GM19035 (cell line): ENCODE data around the gene SLC51B.
"Not testable (repeated sequence)": the region's sequence is repeated elsewhere in the genome, so short reads cannot be mapped to it uniquely, and the experiment has no call there.

Experiments used
- ATAC-seq: cut with Tn5 transposase; IDR thresholded peaks from one replicate; pipeline ENCODE4 v1.9.1; 2021; ENCODE audit not compliant: unreplicated experiment

SLC51B gene

DNA sequence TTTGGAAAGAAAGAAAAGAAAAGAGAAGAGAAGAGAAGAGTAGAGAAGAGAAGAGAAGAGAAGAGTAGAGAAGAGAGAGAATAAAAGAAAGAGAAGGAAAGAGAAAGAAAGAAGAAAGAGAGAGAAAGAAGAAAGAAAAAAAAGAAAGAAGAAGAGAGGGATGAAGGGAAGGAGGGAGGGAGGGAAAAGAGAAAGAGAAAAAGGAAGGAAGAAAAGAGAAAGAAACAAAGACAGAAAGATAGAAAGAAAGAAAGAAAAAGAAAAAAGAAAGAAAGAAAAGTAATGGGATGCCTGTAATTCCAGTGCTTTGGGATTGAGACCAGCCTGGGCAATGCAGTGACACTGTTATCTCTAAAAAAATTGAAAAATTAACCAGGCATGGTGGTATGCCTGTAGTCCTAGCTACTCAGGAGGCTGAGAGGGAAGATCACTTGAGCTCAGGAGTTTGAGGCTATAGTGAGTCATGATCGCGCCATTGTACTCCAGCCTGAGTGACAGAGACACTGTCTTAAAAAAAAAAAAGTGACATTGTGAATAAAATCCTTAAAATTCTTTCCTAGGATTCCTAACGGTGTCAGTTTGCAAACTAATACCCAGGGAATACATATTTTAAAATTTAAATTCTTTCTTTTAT is 20.9 kb downstream of the SLC51B start:
- ATAC-seq: no peak

DNA sequence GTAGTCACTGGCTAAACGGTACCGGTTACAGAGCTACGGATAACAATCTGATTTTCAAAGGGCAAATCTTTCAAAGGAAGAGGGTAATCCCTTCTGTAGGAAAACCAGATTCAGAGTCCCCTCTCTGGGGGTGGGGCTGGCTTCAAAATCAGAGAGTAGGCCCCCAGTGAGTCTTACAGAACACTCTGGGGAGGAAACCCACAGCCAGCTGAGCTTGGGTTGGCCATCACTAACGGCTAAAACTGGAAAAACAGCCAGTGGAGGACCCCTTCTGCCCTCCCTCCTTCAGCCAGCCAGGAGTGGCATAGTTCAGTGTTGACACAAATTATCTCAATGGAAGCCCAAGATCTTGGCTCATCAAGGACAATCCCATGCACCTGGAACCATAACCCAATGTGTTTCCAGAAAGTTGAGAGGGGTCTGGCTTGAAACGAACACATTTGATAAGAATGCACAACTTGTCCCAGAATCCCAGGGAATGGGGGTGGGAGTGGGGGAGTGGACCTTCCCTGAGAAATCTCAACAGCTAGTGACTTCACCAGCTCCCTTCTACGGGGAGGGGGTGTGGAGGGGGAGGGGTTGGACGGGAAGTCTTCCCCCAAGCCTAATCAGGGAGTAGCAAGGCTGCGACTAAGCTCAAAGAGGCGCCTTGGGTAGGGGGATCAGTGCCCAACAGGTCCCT is 21.6 kb downstream of the SLC51B start:
- no peak for ATAC-seq

DNA sequence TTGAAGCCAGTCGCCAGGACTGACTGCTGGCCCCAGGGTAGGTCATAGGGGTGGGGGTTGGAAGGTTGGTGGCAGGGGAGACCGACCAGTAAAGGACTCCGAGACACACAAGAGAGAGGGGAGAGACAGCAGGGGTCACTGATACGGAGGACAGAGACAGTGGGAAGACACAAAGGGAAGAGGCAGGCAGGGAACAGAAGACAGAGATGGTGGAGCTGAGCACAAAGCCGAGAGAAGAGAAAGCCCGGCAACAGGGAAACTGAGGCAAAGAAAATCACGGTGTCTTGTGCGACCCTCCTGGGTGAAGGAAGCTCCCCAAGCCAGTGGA is 22.1 kb downstream of the SLC51B start:
- ATAC-seq: no peak

DNA sequence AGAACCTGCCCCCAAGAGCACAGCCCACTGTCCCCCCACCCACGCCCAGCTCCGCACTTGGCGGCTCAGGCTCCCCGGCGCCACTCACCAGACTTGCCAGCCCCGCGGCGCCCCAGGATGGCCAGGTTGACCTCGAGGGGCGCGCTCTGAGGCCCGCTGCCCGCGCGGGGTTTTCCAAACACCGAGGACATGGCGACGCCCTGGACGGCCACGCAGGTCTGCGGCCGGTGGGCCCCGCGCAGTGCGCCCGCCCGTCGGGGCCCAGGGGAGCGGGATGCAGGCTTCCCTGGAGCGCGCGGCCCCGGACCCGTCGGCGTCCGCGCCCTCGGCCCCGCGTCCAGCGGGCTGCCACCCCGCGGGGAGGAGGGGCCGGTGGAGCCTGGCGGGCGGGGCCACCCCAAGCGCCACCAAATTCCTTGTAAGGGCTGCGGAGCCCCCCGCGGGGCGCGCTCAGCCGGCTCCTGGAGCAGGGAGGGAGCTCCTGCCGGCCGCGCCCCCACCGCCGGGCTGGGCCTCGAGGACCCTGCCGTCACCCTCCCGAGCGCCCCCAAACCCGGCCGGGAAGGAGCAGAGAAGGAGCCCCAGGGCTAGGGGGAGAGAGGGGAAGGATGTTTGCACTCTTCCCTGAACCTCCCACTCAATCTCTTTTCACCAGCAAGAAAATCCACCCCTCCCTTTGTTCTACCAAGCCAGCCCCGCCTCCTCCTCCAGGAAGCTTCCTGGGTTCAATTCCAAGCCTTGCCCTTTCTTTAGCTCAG is 22.6 kb downstream of the SLC51B start, which contains the start of gene RASL12:
RASL12 (minus strand) TSS at position 347 of the 758 bp plus-strand sequence; CDS start at position 191, 156 bp downstream.
- no peak for ATAC-seq

DNA sequence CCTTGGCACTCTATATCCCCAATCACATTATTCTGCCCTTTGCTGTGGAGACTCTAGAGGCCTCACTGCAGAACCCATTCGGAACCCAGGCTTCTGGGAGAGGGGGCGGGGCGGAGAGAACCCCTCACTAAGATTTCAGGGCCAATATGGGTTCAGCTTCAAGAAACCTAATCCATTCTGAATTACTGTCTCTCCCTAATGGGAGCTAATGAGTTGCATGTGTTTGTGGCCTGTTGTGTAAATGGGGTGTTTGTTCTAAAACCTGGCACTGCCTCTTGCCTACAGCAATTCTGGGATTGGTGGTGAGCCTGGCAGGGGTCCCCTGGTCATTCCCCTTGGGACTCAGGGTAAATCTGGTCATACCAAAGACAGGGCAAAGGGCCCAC is 23.2 kb downstream of the SLC51B start:
- no peak for ATAC-seq

DNA sequence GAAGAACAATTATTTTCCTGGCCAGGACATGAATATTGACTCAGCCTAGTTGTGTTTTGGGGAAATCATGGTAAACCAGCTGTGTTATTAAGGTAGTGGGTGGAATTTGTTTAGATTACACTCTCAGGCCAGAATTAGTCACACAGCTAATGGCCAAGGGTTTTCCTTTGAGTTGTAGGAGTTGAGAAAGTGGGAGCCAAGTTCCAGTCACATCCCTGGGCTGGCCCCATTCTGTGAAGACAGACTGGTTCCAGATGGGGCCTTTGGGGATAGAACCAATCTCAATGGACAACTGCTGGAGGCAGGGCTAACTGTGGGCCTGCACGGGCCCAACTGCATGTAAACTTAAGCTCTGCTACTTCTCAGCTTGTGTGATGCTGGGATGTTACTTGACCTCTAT is 24.0 kb downstream of the SLC51B start:
- ATAC-seq: no peak

DNA sequence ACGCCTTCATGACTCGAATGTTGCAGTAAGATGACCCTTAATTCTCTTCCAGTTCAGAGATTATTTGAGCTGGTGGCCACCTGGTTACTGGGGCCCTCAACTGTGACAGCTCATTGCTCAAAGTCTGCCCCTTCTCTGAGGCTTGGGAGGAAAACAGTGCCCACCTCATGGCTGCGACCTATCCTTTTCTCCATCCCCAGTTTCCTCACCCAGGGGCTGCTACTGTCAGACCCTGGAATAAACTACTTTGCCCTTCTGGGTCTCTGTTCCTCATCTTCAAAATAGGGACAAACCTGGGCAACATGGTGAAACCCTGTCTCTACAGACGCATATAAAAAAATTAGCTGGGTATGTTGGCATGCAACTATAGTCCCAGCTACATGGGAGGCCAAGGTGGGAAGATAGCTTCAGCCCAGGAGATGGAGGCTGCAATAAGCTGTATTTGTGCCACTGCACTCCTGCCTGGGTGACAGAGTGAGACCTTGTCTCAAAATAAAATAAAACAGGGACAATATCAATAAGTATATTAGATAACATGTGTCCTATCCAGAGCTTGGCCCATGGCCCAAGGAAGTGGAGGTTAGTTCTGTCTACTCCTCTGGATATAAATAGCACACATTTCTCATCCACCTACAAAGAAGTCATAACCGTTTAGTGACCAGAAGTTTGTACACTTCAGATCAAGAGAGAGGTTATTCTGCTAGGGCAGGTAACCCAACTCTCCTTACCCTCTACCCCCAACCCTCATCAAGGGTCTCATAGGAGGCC is 24.8 kb downstream of the SLC51B start:
- ATAC-seq: no peak

DNA sequence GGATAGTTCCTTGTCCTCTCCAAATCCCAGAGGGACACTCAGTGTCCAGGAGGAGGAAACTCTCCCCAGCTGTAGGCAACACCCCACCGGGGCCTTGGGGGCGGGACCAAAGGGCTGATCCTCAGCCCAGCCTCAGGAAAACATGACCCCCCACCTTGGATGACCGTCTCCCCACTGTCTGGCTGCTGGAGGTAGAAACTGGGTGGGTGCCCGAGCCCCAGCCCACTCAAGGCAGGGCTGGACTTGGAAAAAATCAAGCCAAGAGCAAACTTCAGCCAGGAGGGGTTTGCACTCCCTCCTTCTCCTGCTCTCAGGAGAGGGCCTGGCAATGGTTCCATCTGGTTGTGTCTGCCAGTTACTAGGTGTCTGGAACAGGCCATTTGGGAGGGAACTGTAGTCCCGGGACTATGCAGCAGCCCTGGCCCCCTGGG is 26.2 kb downstream of the SLC51B start:
- no peak for ATAC-seq

DNA sequence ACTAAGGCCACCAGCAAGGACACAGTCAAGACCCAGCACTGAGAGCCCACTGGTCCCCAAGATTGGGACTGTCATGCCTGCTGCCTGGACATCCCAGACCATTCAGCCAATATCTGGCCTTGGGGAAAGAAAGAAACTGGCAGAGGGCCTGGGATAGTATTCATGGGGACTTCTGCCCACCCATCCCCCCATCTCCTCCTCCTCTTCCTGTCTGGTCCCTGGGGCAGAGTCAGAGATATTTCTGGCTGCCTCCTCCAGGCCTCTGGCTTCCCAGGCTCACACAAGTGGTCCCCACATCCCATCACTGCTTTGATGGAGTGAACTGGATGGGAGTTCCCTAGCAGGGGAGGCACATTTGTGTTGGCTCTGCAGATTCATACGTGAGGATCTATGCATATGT is 26.8 kb downstream of the SLC51B start:
- ATAC-seq: no peak

DNA sequence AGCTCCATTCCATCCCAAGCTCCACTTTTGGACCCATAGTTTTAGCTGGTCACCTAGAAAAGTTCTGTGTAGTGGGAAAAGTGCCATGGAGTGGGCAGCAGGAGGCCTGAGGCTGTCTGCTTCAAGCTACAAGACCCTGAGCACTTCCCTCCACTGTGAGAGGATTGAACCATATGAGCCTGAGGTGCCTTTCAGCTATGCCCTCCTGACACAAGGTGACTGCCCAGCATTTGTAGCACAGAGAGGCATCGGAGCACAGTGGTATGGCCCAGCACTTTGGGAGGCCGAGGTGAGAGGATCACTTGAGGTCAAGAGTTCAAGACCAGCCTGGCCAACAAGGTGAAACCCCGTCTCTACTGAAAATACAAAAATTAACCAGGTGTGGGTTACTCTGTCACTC is 27.4 kb downstream of the SLC51B start:
- no peak for ATAC-seq

DNA sequence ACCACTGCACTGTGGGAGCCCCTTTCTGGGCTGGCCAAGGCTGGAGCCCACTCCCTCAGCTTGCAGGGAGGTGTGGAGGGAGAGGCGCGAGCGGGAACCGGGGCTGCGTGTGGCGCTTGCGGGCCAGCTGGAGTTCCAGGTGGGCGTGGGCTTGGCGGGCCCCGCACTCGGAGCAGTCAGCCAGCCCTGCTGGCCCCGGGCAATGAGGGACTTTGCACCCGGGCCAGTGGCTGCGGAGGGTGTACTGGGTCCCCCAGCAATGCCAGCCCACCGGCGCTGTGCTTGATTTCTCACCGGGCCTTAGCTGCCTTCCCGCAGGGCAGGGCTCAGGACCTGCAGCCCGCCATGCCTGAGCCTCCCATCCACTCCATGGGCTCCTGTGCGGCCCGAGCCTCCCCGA is 29.8 kb downstream of the SLC51B start:
- ATAC-seq: not testable (repeated sequence)

DNA sequence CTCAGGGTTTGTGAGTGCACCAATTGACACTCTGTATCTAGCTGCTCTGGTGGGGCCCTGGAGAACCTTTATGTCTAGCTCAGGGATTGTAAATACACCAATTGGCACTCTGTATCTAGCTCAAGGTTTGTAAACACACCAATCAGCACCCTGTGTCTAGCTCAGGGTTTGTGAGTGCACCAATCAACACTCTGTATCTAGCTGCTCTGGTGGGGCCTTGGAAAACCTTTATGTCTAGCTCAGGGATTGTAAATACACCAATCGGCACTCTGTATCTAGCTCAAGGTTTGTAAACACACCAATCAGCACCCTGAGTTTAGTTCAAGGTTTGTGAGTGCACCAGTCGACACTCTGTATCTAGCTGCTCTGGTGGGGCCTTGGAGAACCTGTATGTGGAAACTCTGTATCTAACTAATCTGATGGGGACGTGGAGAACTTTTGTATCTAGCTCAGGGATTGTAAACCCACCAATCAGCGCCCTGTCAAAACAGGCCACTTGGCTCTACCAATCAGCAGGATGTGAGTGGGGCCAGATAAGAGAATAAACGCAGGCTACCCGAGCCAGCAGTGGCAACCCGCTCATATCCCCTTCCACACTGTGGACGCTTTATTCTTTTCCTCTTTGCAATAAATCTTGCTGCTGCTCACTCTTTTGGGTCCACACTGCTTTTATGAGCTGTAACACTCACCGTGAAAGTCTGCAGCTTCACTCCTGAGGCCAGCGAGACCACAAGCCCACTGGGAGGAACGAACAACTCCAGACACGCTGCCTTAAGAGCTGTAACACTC is 30.6 kb downstream of the SLC51B start:
- not testable (repeated sequence) for ATAC-seq

DNA sequence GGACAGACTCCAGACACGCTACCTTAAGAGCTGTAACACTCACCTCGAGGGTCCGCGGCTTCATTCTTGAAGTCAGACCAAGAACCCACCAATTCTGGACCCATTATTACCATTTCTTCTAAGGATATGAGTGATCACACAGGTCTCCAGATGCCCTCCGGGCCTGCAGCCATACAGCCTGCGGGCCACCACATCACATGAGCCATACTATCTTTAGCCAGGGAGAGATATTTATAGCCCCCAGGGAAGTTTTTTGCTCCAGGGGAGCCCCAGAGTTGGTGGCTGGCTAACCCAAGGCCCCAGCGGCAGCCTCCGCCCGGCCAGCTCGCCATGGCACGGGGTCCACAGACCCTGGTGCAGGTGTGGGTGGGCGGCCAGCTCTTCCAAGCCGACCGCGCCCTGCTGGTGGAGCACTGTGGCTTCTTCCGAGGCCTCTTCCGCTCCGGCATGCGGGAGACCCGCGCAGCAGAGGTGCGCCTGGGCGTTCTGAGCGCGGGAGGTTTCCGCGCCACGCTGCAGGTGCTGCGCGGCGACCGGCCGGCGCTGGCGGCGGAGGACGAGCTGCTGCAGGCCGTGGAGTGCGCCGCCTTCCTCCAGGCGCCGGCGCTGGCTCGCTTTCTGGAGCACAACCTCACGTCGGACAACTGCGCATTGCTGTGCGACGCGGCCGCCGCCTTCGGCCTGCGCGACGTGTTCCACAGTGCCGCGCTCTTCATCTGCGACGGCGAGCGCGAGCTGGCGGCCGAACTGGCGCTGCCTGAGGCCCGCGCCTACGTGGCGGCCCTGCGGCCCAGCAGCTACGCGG is 31.5 kb downstream of the SLC51B start, which contains the start of gene KBTBD13:
KBTBD13 (plus strand) TSS at position 261 of the 805 bp plus-strand sequence; CDS start at position 331, 70 bp downstream.
- no peak for ATAC-seq

DNA sequence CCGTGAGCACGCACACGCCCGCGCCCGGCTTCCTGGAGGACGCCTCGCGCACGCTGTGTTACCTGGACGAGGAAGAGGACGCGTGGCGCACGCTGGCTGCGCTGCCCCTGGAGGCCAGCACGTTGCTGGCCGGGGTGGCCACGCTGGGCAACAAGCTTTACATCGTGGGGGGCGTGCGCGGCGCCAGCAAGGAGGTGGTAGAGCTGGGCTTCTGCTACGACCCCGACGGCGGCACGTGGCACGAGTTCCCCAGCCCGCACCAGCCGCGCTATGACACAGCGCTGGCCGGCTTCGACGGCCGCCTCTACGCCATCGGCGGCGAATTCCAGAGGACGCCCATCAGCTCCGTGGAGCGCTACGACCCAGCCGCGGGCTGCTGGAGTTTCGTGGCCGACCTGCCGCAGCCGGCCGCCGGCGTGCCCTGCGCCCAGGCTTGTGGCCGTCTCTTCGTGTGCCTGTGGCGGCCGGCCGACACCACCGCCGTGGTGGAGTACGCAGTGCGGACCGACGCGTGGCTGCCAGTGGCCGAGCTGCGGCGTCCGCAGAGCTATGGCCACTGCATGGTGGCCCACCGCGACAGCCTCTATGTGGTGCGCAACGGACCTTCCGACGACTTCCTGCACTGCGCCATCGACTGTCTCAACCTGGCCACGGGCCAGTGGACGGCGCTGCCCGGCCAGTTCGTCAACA is 32.2 kb downstream of the SLC51B start:
- no peak for ATAC-seq

DNA sequence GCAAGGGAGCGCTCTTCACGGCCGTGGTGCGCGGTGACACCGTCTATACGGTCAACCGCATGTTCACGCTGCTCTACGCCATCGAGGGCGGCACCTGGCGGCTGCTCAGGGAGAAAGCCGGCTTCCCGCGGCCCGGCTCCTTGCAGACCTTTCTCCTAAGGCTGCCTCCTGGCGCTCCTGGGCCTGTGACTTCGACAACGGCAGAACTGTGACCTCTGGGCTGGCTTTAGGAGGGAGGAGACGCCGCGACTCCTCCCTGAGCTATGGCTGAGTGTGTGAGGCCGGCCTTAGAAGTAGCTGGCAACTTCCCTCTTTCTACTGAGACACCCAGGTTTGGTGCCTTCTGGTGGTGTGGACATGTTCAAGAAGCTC is 32.8 kb downstream of the SLC51B start:
- ATAC-seq: no peak

DNA sequence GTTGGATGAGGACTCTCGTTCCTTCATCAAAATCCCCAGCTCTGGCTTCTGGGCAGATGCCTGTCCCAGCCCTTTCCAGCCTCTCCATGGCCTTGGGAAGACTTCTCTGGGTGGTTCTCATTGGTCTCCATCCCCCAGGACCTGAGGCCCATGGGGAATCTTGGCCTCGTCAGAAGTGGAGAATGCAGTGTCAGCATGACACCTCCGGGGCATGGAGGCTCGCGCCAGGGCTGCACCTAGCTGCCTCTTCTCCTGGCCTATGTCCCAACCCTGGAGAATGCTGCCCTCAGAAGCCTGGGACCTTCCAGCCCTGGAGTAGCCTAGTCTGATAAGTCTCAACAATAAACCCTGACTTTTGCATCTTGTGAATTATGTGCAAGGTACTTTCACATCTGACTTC is 34.4 kb downstream of the SLC51B start:
- ATAC-seq: no peak

DNA sequence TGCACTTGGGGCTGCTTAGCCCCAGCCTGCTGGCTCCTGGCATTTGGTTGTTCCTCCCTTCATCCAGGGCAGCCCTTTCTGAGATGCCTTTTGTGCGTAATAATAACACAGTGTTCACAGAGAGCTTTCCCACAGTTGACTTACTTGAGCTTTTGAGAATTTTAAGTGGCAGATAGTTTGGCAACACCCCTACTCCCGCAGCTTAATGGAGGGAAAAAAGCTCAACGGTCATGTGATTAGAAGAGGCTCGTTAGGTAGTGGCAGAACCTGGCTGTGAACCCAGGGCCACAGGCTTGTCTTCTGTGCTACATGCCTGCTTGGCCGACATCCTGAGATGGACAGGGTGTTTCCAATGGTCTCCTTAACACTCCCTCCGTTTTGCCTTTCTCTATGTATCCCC is 36.1 kb downstream of the SLC51B start:
- no peak for ATAC-seq

DNA sequence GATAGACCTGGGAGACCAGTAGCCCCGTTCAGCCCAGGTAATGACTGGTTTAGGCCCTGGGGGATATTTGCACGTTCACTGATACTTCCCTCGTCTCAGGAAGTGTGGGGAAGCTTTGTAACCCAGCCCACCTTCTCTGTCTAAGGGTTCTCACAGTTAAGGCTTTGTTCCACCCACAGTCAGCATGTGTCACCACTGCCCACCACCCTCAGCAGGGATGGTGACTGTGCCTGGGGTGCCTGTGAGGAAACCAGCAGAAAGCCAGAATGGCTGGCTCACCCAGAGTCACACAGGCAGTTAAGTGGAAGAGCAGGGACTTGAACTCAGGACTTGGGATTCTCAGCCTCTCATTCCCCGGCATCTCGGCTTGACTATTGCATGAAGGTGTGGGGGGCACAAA is 36.6 kb downstream of the SLC51B start:
- ATAC-seq: no peak

DNA sequence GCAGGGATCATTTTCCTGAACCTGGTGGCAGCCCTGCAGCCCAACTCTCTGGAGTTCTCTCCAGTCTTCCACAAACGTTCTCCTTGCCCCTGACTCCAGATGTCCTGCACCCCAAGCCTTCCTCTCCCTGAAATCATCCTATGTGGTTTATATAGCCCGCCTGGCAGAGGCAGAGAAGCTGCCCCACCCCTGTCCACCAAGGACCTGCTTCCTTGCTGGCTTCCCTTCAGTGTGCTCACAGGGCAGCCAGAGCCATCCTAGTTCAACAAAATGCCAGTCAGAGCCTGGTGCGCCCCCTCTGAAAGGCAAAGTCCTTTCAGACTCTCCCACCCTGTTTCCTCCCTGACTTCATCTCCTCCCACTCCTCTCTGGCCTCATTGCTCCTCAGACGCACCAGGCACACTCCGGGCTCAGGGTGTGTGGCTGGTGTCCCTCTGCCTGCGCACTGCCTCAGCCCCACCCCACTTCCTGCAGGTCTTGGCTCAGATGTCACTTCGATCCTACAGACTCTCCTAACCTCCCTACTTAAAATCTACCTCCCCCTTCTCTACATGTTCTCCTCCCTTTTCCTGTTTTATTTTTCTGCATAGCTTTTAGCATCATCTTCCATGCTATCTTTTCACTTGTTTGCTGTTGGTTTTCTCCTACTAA is 37.2 kb downstream of the SLC51B start:
- no peak for ATAC-seq
